Endothelial cell of umbilical vein (primary cell): Measurements from ENCODE around the gene C8A. TPM values are rescaled to one million over a fixed set of nuclear protein-coding genes. Genes with fewer than 3 reads are reported as not detected.

Experiments used
- BruUV-seq: library from RNA; stranded (reverse); fragments of 400-500 nt; replicated peaks from 2 replicates; lab custom pipeline; 2021; lab: Mats Ljungman, UMichigan
- CTCF ChIA-PET: fragments of 300-600, 350-600 bp; sonication (Branson Sonifier 250); formaldehyde crosslinking; loops from one replicate; lab custom pipeline; 2021; ENCODE audit warnings: antibody characterized with exemption, inconsistent platforms; lab: Charles Lee
- POLR2A ChIA-PET: fragments of 300-600, 350-600 bp; sonication (Branson Sonifier 250); formaldehyde crosslinking; loops from one replicate; lab custom pipeline; 2021; ENCODE audit warnings: antibody characterized with exemption, inconsistent platforms; lab: Charles Lee
- DNase-seq: peaks from one replicate; pipeline ENCODE4 v3.0.0-alpha.2; 2011; ENCODE audit warnings: low read depth, low spot score
- FAIRE-seq: peaks from 2 replicates; lab custom pipeline; 2011; peaks lifted over from hg19 to GRCh38; lab: Jason Lieb, UNC
- H2AFZ ChIP-seq: 2 replicates; pipeline ENCODE4 v1.6.0; 2012; ENCODE audit warnings: low read depth, low read length, control low read depth, inconsistent platforms
- H3K27ac ChIP-seq: 2 replicates; pipeline ENCODE4 v1.5.1; 2011; ENCODE audit warnings: low read depth, mild to moderate bottlenecking, control low read depth, low read length, moderate library complexity; ENCODE audit not compliant: insufficient read depth
- H3K27me3 ChIP-seq, 2 experiments: 2 replicates each; pipeline versions ENCODE4 v1.6.0 to v1.6.1; 2011; ENCODE audit warnings: low read length in 2 of 2, mixed read lengths in 1 of 2; ENCODE audit not compliant: control insufficient read depth in 2 of 2, insufficient read depth in 2 of 2
- H3K36me3 ChIP-seq, 2 experiments: 2 replicates in 1 of 2; 3 replicates in 1 of 2; pipeline ENCODE4 v1.5.1; 2011; ENCODE audit warnings: low read length in 2 of 2, mild to moderate bottlenecking in 1 of 2, moderate library complexity in 1 of 2; ENCODE audit not compliant: control insufficient read depth in 2 of 2, insufficient read depth in 2 of 2; ENCODE audit errors: extremely low read depth in 1 of 2
- H3K4me1 ChIP-seq: 3 replicates; pipeline ENCODE4 v1.5.1; 2011; ENCODE audit warnings: mild to moderate bottlenecking, low read length; ENCODE audit not compliant: control insufficient read depth, insufficient read depth; ENCODE audit errors: extremely low read depth
- H3K4me2 ChIP-seq: 2 replicates; pipeline ENCODE4 v1.6.1; 2011; ENCODE audit warnings: low read length, control low read depth, mixed read lengths; ENCODE audit not compliant: insufficient read depth
- H3K4me3 ChIP-seq, 3 experiments: fragments of 200-600 bp in 1 of 3; sonication (generic), shearing (Covaris generic) in 1 of 3; replicated peaks in 1 of 3; 2 replicates each; pipeline ENCODE4 v1.5.1; 2011 to 2016; ENCODE audit warnings: control low read depth in 3 of 3, low read length in 3 of 3, mild to moderate bottlenecking in 2 of 3, inconsistent platforms in 1 of 3, low read depth in 1 of 3, moderate library complexity in 1 of 3; ENCODE audit not compliant: insufficient read depth in 1 of 3
- H3K79me2 ChIP-seq: 2 replicates; pipeline ENCODE4 v1.6.0; 2012; ENCODE audit warnings: low read length, inconsistent platforms; ENCODE audit not compliant: control insufficient read depth, insufficient read depth
- H3K9ac ChIP-seq: replicated peaks from 2 replicates; pipeline ENCODE3; 2011; ENCODE audit warnings: low read length, control low read depth; ENCODE audit not compliant: insufficient read depth; ENCODE audit errors: extremely low read depth
- H3K9me1 ChIP-seq: replicated peaks from 3 replicates; pipeline ENCODE4 v1.6.0; 2011; ENCODE audit warnings: mild to moderate bottlenecking, low read length; ENCODE audit not compliant: control insufficient read depth, insufficient read depth; ENCODE audit errors: extremely low read depth
- H3K9me3 ChIP-seq: replicated peaks from 2 replicates; pipeline ENCODE4 v1.5.1; 2012; ENCODE audit warnings: low read length, inconsistent platforms; ENCODE audit not compliant: control insufficient read depth, insufficient read depth
- H4K20me1 ChIP-seq: replicated peaks from 2 replicates; pipeline ENCODE3; 2011; ENCODE audit warnings: mild to moderate bottlenecking, low read length; ENCODE audit not compliant: control insufficient read depth, insufficient read depth; ENCODE audit errors: extremely low read depth
- EZH2 ChIP-seq: IDR thresholded peaks from 2 replicates; pipeline ENCODE4 v1.6.1; 2012; ENCODE audit warnings: borderline replicate concordance, low read depth, mild to moderate bottlenecking, moderate library complexity, low read length, inconsistent platforms; ENCODE audit not compliant: severe bottlenecking
- FOS ChIP-seq: IDR thresholded peaks from 2 replicates; pipeline ENCODE4 v1.6.1; 2011; ENCODE audit warnings: mild to moderate bottlenecking, low read length, moderate library complexity, borderline replicate concordance; ENCODE audit not compliant: insufficient read depth
- GATA2 ChIP-seq: IDR thresholded peaks from 2 replicates; pipeline ENCODE4 v1.7.0; 2011; ENCODE audit warnings: low read depth, mild to moderate bottlenecking, moderate library complexity, mixed read lengths, low read length; ENCODE audit not compliant: insufficient read length, insufficient read depth
- JUN ChIP-seq: IDR thresholded peaks from 2 replicates; pipeline ENCODE4 v1.6.1; 2011; ENCODE audit warnings: borderline replicate concordance, low read depth; ENCODE audit not compliant: insufficient read length, insufficient read depth
- MYC ChIP-seq: IDR thresholded peaks from one replicate; pipeline ENCODE4 v1.6.1; 2011; ENCODE audit warnings: mild to moderate bottlenecking, low read depth, low read length
- POLR2A ChIP-seq: IDR thresholded peaks from 2 replicates; pipeline ENCODE4 v1.6.1; 2012; ENCODE audit warnings: low read depth, mild to moderate bottlenecking, control low read depth, low read length
- POLR2AphosphoS5 ChIP-seq: IDR thresholded peaks from 2 replicates; pipeline ENCODE4 v1.6.1; 2012; ENCODE audit warnings: low read depth, mild to moderate bottlenecking, control low read depth, low read length, moderate library complexity; ENCODE audit not compliant: insufficient read depth
- dilution Hi-C: fragments of 300-500 bp; cut with MboI; formaldehyde crosslinking; loops from one replicate; pipeline ENCODE4 v1.15.0; 2019; ENCODE audit warnings: low sequenced_read_pairs; ENCODE audit not compliant: extremely low pct_ligation_motif_present
- intact Hi-C: fragments of 100-400 bp; cut with micrococcal nuclease; formaldehyde crosslinking; loops from one replicate; pipeline ENCODE4 v1.10.0; 2022
- polyA plus RNA-seq, 4 experiments: library from polyadenylated mRNA; depleted of rRNA in 3 of 4; stranded (reverse) in 3 of 4; unstranded in 1 of 4; fragments of >200 nt; gene quantifications; 2 replicates each; pipeline versions ENCODE4 v1.2.1 to v1.2.3, GENCODE V29; 2011 to 2012; ENCODE audit warnings: missing spikeins in 1 of 4
- total RNA-seq: library from RNA; stranded (reverse); gene quantifications from 2 replicates; pipeline ENCODE4 v1.2.3, GENCODE V29; 2021
- TF ChIP-seq, protein P1 (sequence below), 2 donors: IDR thresholded peaks; 1 replicate in 1 of 2; 2 replicates in 1 of 2; pipeline ENCODE4 v1.5.1; 2011; ENCODE audit warnings: low read length in 2 of 2, mild to moderate bottlenecking in 2 of 2, moderate library complexity in 2 of 2, control low read depth in 1 of 2, inconsistent platforms in 1 of 2, low read depth in 1 of 2; ENCODE audit not compliant: insufficient read depth in 1 of 2; ENCODE audit errors: extremely low read depth in 1 of 2
- TF ChIP-seq, protein P2 (sequence below): IDR thresholded peaks from 2 replicates; pipeline ENCODE4 v1.6.1; 2011; ENCODE audit not compliant: insufficient read depth, insufficient read length

The C8A gene
- total and polyA plus RNA-seq, 2 donors (not counting 3 experiments of a cell fraction or from before 2014, with no cell fraction given): not detected

DNA sequence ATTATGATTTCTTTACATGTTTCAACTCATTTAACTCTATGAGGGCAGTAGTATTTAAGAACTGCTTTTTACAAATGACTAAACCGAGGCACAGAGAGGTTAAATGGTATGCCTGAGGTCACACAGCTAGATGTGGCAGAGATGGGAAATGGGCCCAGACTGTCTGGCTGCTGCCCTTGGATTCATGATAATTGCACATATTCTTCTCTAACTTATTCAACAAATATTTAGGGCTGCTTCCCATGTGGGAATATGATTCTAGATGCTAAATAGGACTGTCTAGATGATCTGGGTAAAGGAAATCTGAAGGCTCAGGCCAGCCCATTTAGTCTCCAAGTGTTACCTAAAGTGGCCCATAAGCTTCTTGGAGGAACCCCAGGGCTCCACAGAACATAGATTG, 26.2 kb downstream of the C8A start:
- dilution Hi-C loops (no loop called here), intact Hi-C loops (no loop called here)
- no peaks in the 10 kb centered on the region for H3K9me3 ChIP-seq
- DNase-seq: no peak
- no peaks in the 10 kb centered on the region for H3K4me1 ChIP-seq
- H3K9me1 ChIP-seq: no peaks in the 10 kb centered on the region
- FAIRE-seq: no peak
- no peak overlapping the region for H2AFZ ChIP-seq
- H3K36me3 ChIP-seq: no peaks in the 10 kb centered on the region
- CTCF ChIA-PET: no interaction called here
- no TSS peak for BruUV-seq
- no peak overlapping the region for H3K4me3 ChIP-seq
- no peaks in the 10 kb centered on the region for H4K20me1 ChIP-seq
- no peaks in the 10 kb centered on the region for H3K79me2 ChIP-seq
- no peak overlapping the region for H3K4me2 ChIP-seq
- POLR2A ChIA-PET: no interaction called here
- H3K9ac ChIP-seq: no peak overlapping the region
- H3K27ac ChIP-seq: no peak overlapping the region
- TF ChIP-seq, protein P1, sequence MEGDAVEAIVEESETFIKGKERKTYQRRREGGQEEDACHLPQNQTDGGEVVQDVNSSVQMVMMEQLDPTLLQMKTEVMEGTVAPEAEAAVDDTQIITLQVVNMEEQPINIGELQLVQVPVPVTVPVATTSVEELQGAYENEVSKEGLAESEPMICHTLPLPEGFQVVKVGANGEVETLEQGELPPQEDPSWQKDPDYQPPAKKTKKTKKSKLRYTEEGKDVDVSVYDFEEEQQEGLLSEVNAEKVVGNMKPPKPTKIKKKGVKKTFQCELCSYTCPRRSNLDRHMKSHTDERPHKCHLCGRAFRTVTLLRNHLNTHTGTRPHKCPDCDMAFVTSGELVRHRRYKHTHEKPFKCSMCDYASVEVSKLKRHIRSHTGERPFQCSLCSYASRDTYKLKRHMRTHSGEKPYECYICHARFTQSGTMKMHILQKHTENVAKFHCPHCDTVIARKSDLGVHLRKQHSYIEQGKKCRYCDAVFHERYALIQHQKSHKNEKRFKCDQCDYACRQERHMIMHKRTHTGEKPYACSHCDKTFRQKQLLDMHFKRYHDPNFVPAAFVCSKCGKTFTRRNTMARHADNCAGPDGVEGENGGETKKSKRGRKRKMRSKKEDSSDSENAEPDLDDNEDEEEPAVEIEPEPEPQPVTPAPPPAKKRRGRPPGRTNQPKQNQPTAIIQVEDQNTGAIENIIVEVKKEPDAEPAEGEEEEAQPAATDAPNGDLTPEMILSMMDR (IDR thresholded peaks at IDR 0.05; ENCODE audit: extremely low read depth in 1 of 2, insufficient read depth in 1 of 2, low read depth in 1 of 2, low read length in 2 of 2): no peak
- TF ChIP-seq, protein P2, sequence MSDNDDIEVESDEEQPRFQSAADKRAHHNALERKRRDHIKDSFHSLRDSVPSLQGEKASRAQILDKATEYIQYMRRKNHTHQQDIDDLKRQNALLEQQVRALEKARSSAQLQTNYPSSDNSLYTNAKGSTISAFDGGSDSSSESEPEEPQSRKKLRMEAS: no peak
- TF ChIP-seq GATA2 (no peak), POLR2A (no peak), FOS (no peak), POLR2AphosphoS5 (no peak), EZH2 (no peak), MYC (no peak), JUN (no peak)
- H3K27me3 ChIP-seq: no peaks in the 10 kb centered on the region
